ENCODE measurements around the gene OPHN1.
"Not testable (repeated sequence)": the region's sequence is repeated elsewhere in the genome, so short reads cannot be mapped to it uniquely, and the experiment has no call there.

Gene OPHN1

DNA sequence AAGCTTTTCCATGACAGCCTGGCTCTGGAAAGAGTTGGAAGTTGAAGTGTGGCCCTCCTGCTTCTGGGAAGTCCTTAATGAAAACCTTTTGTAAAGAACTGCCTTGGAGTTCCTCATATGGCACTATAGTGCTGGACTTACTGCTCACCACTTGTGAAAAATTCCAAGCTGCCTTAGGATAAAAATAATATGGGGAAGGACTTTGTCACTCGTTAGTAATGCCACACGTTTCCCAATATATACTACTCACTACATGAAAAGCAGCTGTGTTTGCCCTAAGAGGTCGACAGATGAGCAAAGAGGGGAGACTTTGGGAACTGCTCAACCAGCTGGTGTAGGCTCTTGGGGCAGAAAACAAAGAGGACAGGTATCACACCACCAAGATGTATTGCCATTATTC is 11.7 kb downstream of the OPHN1 start:
- no peak for DNase-seq (ENCODE audit: low read depth)

DNA sequence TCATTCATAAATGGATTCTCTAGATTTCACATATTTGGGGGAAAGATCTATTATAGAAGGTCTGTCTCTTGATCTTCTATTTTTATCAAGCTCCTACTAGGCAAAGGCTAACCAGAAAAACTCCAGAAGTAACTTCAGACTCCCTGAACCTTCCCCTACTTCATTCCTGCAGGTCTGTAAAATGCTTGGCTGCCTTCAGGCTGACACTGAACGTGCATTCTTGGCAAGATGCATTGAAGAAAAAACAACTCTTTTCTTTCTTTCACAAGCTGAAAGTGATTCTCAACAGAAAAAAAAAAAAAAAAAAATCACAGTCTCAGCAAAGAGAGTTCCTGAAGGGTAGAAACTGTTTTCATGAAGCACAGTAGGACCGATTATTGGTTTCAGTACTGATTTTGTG is 12.7 kb downstream of the OPHN1 start:
- DNase-seq (ENCODE audit: low read depth), result no peak

DNA sequence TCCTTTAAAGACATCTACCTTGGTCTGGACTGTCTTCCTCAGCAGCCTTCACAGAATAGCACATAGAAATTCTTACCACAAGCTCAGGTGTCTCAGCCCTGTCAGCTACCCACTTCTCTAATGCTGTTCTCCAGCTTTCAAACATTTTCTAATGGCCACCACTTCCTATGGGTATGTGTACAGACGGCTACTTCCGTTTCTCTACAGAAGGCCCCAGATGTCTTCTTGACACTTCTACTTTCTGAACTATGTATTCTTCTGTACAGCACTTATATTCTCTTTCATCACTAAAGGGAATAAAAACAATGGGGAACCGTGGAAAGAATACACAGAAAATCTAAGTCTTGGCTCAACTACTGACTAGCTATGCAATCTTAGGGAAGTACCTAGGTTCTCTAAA is 13.3 kb downstream of the OPHN1 start:
- no peak for DNase-seq (ENCODE audit: low read depth)

DNA sequence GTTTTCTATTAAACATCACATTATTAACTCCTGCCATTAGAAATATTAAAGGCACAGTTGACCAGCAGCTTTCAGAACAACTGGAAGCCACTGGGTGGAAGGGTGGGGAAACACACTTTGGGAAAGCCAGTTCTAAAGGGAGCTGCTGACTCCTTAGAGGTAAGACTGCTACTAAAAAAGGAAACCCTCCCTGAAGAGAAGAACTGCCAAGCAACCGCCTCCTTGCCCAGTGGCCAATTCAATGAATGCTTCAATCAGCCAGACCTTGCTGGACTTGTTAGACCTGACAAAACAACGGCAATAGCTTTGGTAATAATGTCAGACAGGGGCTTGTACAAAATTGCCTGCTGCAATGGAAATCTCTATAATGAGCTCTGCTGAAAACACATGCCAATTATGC is 15.6 kb downstream of the OPHN1 start:
- no peak for DNase-seq (ENCODE audit: low read depth)

DNA sequence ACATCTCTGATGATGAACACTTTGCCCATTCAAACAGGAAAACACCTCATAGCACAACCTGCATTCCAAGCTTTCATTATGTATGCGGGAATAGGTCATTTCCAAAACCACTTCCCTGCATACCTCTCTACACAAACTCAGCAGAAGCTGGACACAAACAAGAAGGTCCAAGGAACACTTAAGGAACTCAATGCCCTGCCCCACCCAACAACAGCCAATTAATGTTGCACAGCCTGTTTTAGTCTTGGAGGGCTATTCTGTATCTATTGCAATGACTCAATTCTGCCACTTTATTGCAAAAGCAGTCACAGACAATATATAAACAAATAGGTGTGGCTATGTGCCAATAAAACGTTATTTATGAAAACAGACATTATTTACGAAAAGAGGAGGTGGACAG is 16.7 kb downstream of the OPHN1 start:
- no peak for DNase-seq (ENCODE audit: low read depth)

DNA sequence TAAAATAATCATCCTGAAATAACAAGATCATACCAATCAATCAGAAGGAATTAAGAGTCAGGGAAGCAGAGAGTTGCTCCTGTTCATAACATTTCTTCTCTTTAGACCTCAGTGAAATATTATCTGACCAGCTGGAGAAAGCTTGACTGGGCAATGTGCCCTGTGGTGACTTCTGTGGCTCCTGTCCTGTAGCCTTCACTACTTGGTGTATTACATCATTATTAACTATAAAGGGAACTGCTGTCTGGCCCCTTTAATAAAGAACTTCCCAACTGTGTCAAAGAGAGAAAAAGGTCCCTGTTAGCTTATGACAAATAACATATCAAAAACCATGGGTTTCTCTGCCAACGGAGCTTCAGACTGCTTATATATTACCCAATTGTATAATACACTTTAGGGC is 18.0 kb downstream of the OPHN1 start:
- DNase-seq (ENCODE audit: low read depth), result no peak

DNA sequence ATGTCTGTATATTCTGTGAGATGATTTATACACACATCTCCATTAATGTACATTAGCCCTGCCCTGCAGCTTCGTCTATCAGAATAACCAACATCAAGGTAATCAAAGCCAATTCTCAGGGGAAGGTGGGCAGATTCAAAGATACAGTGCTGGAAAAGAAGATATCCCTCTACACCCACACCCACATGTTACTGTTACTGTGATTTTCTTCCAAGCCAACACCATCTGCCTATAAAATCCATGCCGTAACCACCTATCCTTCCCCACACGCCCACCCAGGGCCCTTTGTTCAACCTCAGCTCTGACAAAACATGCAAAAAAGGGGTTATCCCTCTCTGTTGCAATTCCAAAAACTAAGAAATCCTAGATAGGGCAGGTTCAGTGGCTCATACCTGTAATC is 20.0 kb downstream of the OPHN1 start:
- DNase-seq (ENCODE audit: low read depth), result no peak

DNA sequence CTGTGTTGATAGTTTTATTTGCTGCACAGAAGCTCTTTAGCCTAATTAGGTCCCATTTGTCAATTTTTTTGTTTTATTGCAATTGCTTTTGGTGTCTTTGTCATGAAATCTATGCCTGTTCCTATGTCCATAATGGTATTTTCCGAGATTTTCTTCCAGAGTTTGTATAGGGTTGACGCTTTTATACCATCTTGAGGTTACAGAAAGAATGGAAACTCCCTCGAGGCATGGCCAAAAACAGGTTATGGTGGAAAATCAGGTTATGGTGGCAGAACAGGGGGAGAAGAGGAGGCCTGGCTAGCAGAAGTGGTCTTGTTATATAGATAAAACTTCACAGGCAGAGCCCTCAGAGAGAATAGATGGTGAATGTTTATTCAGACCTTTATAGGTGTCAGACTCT is 21.6 kb downstream of the OPHN1 start:
- DNase-seq (ENCODE audit: low read depth), result no peak

DNA sequence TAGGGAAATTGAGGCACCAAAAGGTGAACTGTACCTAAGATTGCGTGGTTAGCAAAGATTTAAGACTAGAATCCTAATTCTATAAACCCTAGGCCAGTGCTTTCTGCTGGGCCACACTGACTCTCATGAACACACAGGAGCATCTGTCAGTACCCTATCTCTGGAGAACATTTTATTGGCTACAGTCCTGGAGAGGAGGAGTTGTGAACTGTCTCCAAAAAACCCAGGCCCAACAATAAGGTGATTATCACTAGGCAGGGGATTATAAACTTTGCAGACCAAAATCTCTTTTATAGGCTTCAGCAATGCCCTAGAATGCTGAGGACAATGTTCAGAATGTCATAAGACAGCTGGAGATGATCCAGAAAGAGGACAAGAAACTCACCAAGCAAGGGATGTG is 24.1 kb downstream of the OPHN1 start:
- DNase-seq (ENCODE audit: low read depth), result no peak

DNA sequence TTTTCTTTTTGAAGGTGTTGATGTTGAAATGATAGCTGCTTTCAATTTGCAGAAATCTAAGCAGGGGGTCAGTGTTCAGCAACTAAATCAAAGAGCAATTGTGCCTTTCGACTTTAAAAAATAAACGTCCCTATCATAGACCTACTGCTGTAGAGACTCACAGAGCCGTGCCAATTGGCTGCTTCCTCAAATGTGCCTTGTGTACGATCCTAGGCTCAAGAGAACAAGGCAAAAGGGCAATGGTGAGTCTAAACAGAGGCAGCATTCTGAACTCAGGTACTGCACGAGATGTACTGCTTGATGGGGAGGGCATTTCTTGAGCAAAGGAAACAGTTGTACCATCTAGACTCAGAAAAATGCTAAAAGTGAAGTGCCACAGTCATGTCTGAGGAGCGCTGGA is 29.8 kb downstream of the OPHN1 start:
- DNase-seq (ENCODE audit: low read depth), result no peak

DNA sequence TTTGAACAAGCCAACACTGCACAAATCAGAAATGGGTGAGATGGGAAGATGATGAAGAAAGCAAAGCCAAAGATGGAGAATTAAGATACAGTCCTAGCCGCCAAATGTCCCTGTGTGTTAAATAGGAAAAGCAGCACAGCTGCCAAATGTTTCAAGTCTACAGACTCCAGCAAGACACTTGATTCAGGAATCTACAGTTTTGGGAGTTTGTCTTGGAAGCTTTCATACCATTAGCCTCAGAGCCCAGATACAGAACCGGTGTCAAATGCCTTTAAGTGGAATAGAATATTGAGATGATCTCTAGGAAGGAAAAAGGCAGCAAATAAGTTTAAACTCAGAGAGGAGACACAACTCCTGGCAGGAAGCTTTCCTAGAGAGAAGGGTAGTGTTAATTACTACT is 30.3 kb downstream of the OPHN1 start:
- DNase-seq (ENCODE audit: low read depth), result no peak

DNA sequence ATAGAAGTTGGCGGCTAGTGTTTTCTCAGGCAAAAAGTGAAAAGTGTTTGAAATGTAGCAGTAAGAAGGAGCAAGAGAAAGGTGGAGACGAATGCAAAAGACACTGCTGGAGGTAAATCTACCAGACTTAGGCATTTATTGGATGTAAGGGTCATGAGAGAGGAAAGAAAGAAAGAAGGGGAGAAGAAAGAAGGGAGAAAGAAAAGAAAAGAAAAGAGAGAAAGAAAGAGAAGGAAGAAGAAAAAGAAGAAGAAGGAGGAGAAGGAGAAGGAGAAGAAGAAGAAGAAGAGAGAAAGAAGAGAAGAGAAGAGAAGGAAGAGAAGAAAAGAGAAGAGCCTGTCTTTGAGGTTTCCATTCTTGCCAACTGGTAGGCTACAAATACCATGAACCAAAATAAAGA is 31.2 kb downstream of the OPHN1 start:
- DNase-seq (ENCODE audit: low read depth), result no peak

DNA sequence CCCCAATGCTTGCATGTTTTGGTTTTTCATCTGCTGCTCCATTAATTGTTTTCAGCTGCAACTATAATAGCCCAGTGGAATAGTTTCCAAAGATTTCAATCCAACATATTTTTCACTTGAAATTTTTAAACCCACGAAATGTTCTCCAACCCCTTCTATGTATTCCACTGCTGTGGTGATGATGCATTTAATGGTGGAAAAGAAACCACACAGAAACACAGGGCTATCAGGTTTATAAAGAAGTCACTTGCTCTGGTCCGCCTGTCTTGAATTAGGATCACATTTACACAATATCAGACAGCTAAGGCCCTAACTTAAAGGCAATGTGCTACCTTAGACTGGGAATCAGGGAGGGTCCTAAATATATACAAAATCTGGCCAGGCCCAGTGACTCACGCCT is 35.0 kb downstream of the OPHN1 start:
- no peak for DNase-seq (ENCODE audit: low read depth)

DNA sequence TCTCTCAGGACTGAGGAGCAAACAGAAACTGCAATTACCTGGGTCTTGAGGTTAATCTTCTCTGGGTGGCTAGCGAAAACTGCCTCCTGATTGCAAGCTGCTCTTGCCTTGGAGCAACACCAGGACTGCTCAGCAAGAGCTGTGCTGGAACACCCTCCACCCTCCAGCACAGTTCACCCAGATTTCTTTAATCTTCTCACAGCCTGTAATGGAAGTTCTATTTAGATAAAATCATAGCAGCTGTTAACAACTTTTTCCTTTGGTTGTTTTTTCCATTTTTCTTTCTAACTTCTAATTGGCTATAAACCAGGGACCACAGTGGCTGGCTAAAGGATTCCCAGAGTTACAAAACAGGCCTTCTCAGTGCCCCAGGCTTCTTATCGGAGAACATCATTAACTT is 36.3 kb downstream of the OPHN1 start:
- DNase-seq (ENCODE audit: low read depth), result no peak

DNA sequence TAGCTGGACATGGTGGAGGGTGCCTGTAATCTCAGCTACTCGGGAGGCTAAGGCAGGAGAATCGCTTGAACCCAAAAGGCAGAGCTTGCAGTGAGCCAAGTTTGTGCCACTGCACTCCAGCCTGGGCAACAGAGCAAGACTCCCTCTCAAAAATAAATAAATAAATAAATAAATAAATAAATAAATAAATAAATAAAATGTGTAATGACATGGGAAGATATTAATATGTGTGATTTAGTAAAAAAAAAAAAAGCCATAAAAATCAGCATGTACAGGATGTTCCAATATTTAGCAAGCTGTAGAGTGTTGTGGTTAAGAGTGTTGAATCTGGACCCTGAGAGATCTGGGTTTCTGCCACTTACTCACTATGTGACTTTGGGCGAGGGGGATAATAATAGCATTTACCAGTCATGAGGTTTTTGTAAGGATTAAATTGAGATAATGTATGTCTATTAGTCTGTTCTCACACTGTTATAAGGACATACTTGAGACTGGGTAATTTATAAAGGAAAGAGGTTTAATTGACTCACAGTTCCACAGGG is 43.8 kb downstream of the OPHN1 start:
- not testable (repeated sequence) for DNase-seq (ENCODE audit: low read depth)

DNA sequence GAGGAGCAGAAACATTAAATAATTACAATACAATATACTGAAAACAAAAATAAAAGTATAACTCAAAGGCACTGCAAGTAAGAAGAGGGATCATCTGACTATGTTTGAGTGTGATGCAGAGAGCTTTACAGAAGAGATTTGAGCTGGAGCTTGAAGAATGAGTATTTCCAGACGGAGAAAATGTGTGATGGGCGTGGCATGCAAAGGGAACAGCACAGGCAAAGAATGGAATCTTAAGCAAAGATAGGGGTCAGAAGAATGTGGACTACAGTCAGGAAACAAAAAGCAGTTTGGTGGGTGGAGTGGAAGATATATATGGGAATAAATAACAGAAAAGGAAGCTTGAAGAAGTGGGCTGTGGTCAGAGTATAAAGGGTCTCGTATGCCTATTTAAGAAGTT is 45.5 kb downstream of the OPHN1 start:
- no peak for DNase-seq (ENCODE audit: low read depth)

DNA sequence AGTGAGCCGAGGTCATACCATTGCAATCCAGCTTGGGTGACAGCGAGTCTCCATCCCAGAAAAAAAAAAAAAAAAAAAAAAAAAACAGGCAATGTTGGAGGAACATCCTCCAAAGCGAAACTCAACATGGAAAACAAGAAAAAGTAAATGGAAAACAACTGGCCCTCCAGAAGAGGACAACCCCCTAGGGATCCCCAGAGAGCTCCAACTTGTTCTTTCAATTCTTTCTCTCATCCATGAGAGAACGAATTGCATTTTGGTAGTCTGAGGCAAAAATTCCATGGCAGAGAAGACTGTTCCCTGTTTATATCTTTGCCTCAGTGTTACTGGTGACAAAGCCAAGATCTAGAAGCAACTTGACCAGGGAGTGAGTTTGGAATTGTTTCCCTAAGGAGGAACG is 49.8 kb downstream of the OPHN1 start:
- DNase-seq (ENCODE audit: low read depth), result no peak

DNA sequence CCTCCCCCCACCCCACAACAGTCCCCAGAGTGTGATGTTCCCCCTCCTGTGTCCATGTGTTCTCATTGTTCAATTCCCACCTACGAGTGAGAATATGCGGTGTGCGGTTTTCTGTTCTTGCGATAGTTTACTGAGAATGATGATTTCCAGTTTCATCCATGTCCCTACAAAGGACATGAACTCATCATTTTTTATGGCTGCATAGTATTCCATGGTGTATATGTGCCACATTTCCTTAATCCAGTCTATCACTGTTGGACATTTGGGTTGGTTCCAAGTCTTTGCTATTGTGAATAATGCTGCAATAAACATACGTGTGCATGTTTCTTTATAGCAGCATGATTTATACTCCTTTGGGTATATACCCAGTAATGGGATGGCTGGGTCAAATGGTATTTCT is 55.7 kb downstream of the OPHN1 start:
- DNase-seq (ENCODE audit: low read depth), result not testable (repeated sequence)

DNA sequence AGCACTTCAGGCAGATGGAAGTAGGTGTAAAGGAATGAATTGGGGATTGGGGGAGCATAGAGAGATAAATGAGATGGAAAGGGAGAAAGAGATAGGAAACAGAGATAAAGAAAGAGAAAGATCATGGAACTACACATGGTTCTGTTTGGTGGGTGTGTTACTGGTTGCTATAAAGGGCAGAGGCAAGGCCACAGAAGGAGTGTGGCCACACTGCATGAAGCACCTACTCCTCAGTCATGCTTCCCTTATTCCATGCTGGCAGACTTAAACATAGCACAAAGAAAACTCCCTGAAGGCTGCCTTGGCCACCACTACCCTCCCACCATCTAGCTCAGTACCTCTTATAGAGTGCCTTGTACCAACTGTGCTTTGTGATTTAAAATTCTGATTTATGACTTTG is 56.9 kb downstream of the OPHN1 start:
- DNase-seq (ENCODE audit: low read depth), result no peak

DNA sequence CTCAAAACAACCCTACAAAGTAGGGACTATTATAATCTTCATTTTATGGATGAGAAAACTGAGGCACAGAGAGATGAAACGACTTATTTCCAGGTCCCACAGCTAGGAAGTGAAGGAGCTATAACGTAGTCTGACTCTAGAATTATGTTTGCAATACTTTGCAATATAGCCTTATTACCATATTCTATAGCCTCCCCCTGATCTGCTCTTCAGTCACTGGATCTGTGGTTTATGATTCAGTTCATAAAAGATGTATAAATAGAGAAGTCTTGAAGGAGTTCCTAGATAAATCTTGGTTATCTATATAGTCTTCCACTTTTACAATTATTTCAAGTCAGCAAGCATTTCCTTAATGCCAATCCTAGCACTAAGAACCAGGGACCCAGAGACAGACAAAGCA is 57.5 kb downstream of the OPHN1 start:
- peak; percentile 1 for DNase-seq (ENCODE audit: low read depth)

DNA sequence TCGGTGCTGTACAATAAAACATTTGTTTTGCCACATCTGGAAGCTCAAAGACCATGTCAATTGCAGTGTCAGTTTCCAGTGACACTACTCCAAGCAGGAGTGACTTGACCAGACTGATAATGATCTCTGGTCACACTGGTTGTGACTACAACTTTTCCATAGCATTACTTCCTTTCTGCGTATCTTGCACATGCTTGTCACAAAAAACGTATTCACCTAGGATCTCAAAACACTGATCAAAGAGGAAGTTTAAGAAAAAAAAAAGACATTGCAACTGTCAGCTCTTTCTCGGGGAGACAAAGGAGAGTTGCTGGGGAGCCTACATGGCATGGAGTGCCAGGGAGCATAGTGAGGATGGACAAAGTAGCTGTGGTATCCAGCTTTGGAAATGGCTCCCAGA is 60.6 kb downstream of the OPHN1 start:
- no peak for DNase-seq (ENCODE audit: low read depth)

DNA sequence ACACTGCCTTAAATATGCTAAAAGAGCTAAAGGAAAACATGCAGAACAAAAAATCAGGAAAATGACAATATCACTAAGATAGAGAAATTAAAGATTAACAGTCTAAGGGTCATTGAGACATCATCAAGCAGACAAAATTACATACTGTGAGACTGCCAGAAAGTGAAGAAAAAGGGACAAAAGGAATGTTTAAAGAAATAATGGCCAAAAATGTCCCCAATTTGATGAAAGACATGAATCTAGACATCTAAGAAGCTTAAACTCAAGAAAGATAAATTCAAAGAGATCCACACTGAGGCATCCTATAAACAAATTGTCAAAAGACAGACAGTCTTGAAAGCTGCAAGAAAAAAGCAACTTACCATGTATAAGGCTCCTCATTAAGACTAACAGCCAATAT is 63.7 kb downstream of the OPHN1 start:
- DNase-seq (ENCODE audit: low read depth), result no peak

DNA sequence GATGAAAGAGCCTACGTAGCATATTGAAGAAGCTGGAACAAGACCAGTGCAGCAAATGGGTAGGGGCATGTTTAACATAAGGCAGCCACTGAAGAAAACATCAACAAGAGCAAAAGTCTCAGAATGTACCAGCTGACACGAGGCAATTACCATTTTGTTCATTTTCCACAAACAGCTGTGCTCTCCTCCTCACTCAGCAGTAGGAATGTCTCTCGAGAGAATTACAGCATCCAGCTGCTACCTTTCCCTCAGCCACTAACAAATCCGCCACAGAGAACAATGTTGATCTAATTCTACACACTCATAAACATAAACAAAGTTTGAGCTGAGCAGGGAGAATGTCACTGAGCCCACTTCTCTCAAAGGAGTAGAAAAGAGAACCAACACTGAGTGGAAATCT is 68.0 kb downstream of the OPHN1 start:
- DNase-seq (ENCODE audit: low read depth), result no peak

DNA sequence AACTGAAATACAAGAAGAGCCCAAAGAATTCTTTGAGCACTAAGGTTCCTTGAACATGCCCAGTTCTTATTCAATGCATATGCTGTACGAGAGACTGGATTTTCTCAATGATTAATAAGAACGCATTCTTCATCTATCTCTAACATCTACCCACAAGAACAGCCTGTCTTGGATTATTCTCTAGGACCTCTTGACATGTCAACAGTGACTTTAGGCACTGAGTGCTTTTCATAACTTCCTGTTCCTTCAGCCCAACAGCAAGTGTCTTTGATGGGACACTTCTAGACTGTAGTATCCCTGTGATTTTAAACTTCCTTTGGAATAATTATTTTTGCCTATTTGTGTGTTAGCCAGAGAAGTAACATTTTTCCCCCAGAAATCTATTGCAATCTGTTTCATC is 69.3 kb downstream of the OPHN1 start:
- DNase-seq (ENCODE audit: low read depth), result no peak

DNA sequence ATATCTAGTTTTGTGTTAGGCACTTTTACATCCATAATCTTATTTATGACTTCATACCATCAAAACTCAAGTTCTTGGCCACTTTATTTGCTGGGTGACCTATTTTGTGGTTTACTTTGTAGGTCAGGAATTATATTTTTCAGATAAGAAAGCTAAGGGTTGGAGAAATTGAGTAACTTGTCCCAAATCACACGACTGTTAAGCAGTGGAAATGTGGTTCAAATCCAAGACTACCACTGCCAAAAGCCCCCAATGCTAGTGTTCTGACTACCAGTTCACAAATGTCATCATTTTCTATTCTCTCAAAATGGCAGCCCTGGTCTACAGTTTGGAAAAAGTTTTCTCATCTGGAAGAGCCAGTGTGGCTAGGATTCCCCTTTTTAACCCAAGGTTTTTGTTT is 74.6 kb downstream of the OPHN1 start:
- DNase-seq (ENCODE audit: low read depth), result no peak
